HG03439 (cell line): ENCODE data around the gene C6orf163.
A peak's percentile ranks its signal among the peaks of the same experiment; 100 is the strongest.

Experiments used
- ATAC-seq: cut with Tn5 transposase; IDR thresholded peaks from one replicate; pipeline ENCODE4 v1.9.1; 2021; ENCODE audit warnings: mild to moderate bottlenecking, moderate library complexity; ENCODE audit not compliant: unreplicated experiment

Gene C6orf163

GRCh38 chr6:87356181-87356580 is 11.6 kb downstream of the C6orf163 start:
- ATAC-seq, result no peak

GRCh38 chr6:87357479-87358196 is 13.0 kb downstream of the C6orf163 start:
- no peak for ATAC-seq

- no peak for ATAC-seq
These were observed 20.1 kb downstream of the C6orf163 start for GRCh38 chr6:87364602-87365252.

- no peak for ATAC-seq
These were observed 21.6 kb downstream of the C6orf163 start for GRCh38 chr6:87366072-87366827.

- no peak for ATAC-seq
These were observed 22.3 kb downstream of the C6orf163 start for GRCh38 chr6:87366899-87367298.

- ATAC-seq, result no peak
These were observed 28.8 kb downstream of the C6orf163 start for GRCh38 chr6:87373377-87373776.

- ATAC-seq, result no peak
These were observed 30.7 kb downstream of the C6orf163 start for GRCh38 chr6:87375315-87375714.

GRCh38 chr6:87376643-87377042 is 32.0 kb downstream of the C6orf163 start:
- no peak for ATAC-seq

- ATAC-seq, result no peak
These were observed 34.3 kb downstream of the C6orf163 start for GRCh38 chr6:87378947-87379346.

GRCh38 chr6:87382861-87383260 is 38.2 kb downstream of the C6orf163 start:
- no peak for ATAC-seq

- ATAC-seq, result no peak
These were observed 39.4 kb downstream of the C6orf163 start for GRCh38 chr6:87384038-87384437.

- no peak for ATAC-seq
These were observed 39.8 kb downstream of the C6orf163 start for GRCh38 chr6:87384449-87384848.

GRCh38 chr6:87391334-87391733 is 46.7 kb downstream of the C6orf163 start:
- ATAC-seq, result peak; percentile 70

GRCh38 chr6:87393026-87393622 is 48.5 kb downstream of the C6orf163 start:
- peak; percentile 72 for ATAC-seq

- ATAC-seq, result no peak
These were observed 50.8 kb downstream of the C6orf163 start for GRCh38 chr6:87395431-87395830.

GRCh38 chr6:87396595-87397392 is 52.2 kb downstream of the C6orf163 start:
- ATAC-seq, result peak; percentile 74

GRCh38 chr6:87397656-87398055 is 53.0 kb downstream of the C6orf163 start:
- ATAC-seq, result no peak

- no peak for ATAC-seq
These were observed 57.2 kb downstream of the C6orf163 start for GRCh38 chr6:87401832-87402231.

GRCh38 chr6:87407561-87407900 is 62.9 kb downstream of the C6orf163 start:
- ATAC-seq, result peak; percentile 22

- ATAC-seq, result peak; percentile 86
These were observed 63.5 kb downstream of the C6orf163 start, which contains the start of gene CFAP206 for GRCh38 chr6:87407901-87408720. TSS of gene CFAP206 (plus strand) at chr6:87407972. CDS start at chr6:87409840, 1,868 bp downstream.
